IMR-90 (cell line): ENCODE results near the gene FFAR3.

ENCODE experiments used
- BHLHE40 ChIP-seq: fragments of 150-350 bp; IDR thresholded peaks from 2 replicates; pipeline ENCODE4 v1.6.1; 2016; ENCODE audit warnings: mild to moderate bottlenecking, low read depth, low read length
- CEBPB ChIP-seq: IDR thresholded peaks from 2 replicates; pipeline ENCODE4 v1.6.1; 2012; ENCODE audit warnings: low read depth, low read length, improper control_type of control experiment
- CHD1 ChIP-seq: IDR thresholded peaks from 2 replicates; pipeline ENCODE4 v1.6.1; 2012; ENCODE audit warnings: low read depth, low read length, improper control_type of control experiment
- CTCF ChIP-seq: conservative IDR thresholded peaks from 2 replicates; pipeline ENCODE4 v1.5.1; 2012; ENCODE audit warnings: mild to moderate bottlenecking, low read depth, low read length, improper control_type of control experiment
- ELK1 ChIP-seq: fragments of 150-350 bp; IDR thresholded peaks from 2 replicates; pipeline ENCODE4 v1.6.1; 2016; ENCODE audit warnings: low read depth, mild to moderate bottlenecking, low read length, moderate library complexity, borderline replicate concordance
- FOS ChIP-seq: fragments of 150-350 bp; IDR thresholded peaks from 2 replicates; pipeline ENCODE4 v1.6.1; 2016; ENCODE audit warnings: low read depth, low read length
- MAFK ChIP-seq: IDR thresholded peaks from 2 replicates; pipeline ENCODE4 v1.6.1; 2012; ENCODE audit warnings: low read depth, low read length, improper control_type of control experiment
- MXI1 ChIP-seq: IDR thresholded peaks from 2 replicates; pipeline ENCODE4 v1.6.1; 2012; ENCODE audit warnings: low read depth, mild to moderate bottlenecking, low read length, moderate library complexity, borderline replicate concordance
- POLR2A ChIP-seq: IDR thresholded peaks from 2 replicates; pipeline ENCODE4 v1.6.1; 2012; ENCODE audit warnings: mild to moderate bottlenecking, low read depth, low read length
- RAD21 ChIP-seq: IDR thresholded peaks from 2 replicates; pipeline ENCODE4 v1.6.1; 2012; ENCODE audit warnings: low read length, improper control_type of control experiment
- RCOR1 ChIP-seq: IDR thresholded peaks from 2 replicates; pipeline ENCODE4 v1.6.1; 2012; ENCODE audit warnings: mild to moderate bottlenecking, low read length, improper control_type of control experiment; ENCODE audit not compliant: insufficient replicate concordance
- RFX5 ChIP-seq: IDR thresholded peaks from 2 replicates; pipeline ENCODE4 v1.8.0; 2012; ENCODE audit warnings: low read depth, mild to moderate bottlenecking, low read length, moderate library complexity
- SMC3 ChIP-seq: fragments of 150-350 bp; IDR thresholded peaks from 2 replicates; pipeline ENCODE4 v1.6.1; 2016; ENCODE audit warnings: low read depth, mild to moderate bottlenecking, antibody characterized with exemption, low read length, moderate library complexity
- USF2 ChIP-seq: fragments of 150-350 bp; IDR thresholded peaks from 2 replicates; pipeline ENCODE4 v1.6.1; 2017; ENCODE audit warnings: mild to moderate bottlenecking, antibody characterized with exemption, low read length, low read depth

- TF ChIP-seq CTCF (no peak), POLR2A (no peak), SMC3 (no peak), RAD21 (no peak), BHLHE40 (no peak), RFX5 (no peak), MXI1 (no peak), FOS (no peak), RCOR1 (no peak), USF2 (no peak), ELK1 (no peak), MAFK (no peak), CHD1 (no peak), CEBPB (no peak)
Measured at GRCh38 chr19:35379992-35380391, 21.7 kb downstream of the FFAR3 start.
